HepG2 (cell line): ENCODE measurements around the gene TWIST2. TPM values are rescaled to one million over a fixed set of nuclear protein-coding genes. Genes with fewer than 3 reads are reported as not detected.

ENCODE experiments used
- AKAP8 ChIP-seq: sonication (generic); formaldehyde crosslinking; IDR thresholded peaks from 2 replicates; pipeline ENCODE4 v1.5.1; 2020; ENCODE audit warnings: mild to moderate bottlenecking, missing genetic modification reagents
- ATF7-NPFF ChIP-seq: sonication (generic); formaldehyde crosslinking; IDR thresholded peaks from 2 replicates; pipeline ENCODE4 v1.8.1; 2023; ENCODE audit warnings: mild to moderate bottlenecking, low read depth, missing genetic modification reagents, moderate library complexity
- CAMTA2 ChIP-seq: sonication (generic); formaldehyde crosslinking; IDR thresholded peaks from 2 replicates; pipeline ENCODE4 v1.4.0; 2020; ENCODE audit warnings: mild to moderate bottlenecking, missing genetic modification reagents, borderline replicate concordance
- CHCHD3 ChIP-seq: sonication (generic); formaldehyde crosslinking; IDR thresholded peaks from 2 replicates; pipeline ENCODE4 v1.8.0; 2022; ENCODE audit warnings: mild to moderate bottlenecking, missing genetic modification reagents, moderate library complexity
- GPN1 ChIP-seq: sonication (generic); formaldehyde crosslinking; IDR thresholded peaks from 2 replicates; pipeline ENCODE4 v1.5.1; 2020; ENCODE audit warnings: missing genetic modification reagents, borderline replicate concordance
- HOXA5 ChIP-seq: sonication (generic); formaldehyde crosslinking; IDR thresholded peaks from 2 replicates; pipeline ENCODE4 v1.4.0; 2020; ENCODE audit warnings: missing genetic modification reagents
- KLF6 ChIP-seq: IDR thresholded peaks from 2 replicates; pipeline ENCODE4 v1.8.0; 2016; ENCODE audit warnings: missing biosample characterization, missing genetic modification reagents
- MED8 ChIP-seq: sonication (generic); formaldehyde crosslinking; IDR thresholded peaks from 2 replicates; pipeline ENCODE4 v1.8.1; 2023; ENCODE audit warnings: mild to moderate bottlenecking, missing genetic modification reagents; ENCODE audit not compliant: insufficient replicate concordance
- MXD4 ChIP-seq: IDR thresholded peaks from 2 replicates; pipeline ENCODE4 v1.6.1; 2016; ENCODE audit warnings: mild to moderate bottlenecking, missing biosample characterization, missing genetic modification reagents
- NAIF1 ChIP-seq: sonication (generic); formaldehyde crosslinking; IDR thresholded peaks from 2 replicates; pipeline ENCODE4 v1.5.0; 2020; ENCODE audit warnings: mild to moderate bottlenecking, missing genetic modification reagents, borderline replicate concordance
- PLRG1 ChIP-seq: fragments of 450-650 bp; conservative IDR thresholded peaks from 2 replicates; pipeline ENCODE4 v1.6.1; 2016
- TBX2 ChIP-seq: sonication (generic); formaldehyde crosslinking; IDR thresholded peaks from 2 replicates; pipeline ENCODE4 v1.5.0; 2020; ENCODE audit warnings: missing genetic modification reagents, mild to moderate bottlenecking, borderline replicate concordance
- TCF7L2 ChIP-seq: IDR thresholded peaks from 2 replicates; pipeline ENCODE4 v1.6.1; 2011; ENCODE audit warnings: mild to moderate bottlenecking, low read depth, low read length, moderate library complexity
- ZFX ChIP-seq: sonication (generic); formaldehyde crosslinking; IDR thresholded peaks from 2 replicates; pipeline ENCODE4 v1.4.0; 2020; ENCODE audit warnings: mild to moderate bottlenecking, low read depth, missing genetic modification reagents, moderate library complexity
- ZKSCAN8 ChIP-seq: IDR thresholded peaks from 2 replicates; pipeline ENCODE4 v1.6.1; 2016; ENCODE audit warnings: borderline replicate concordance, missing genetic modification reagents, missing compliant biosample characterization
- ZNF672 ChIP-seq: sonication (generic); formaldehyde crosslinking; IDR thresholded peaks from 2 replicates; pipeline ENCODE4 v1.8.1; 2022; ENCODE audit warnings: missing genetic modification reagents
- ZSCAN22 ChIP-seq: sonication (generic); formaldehyde crosslinking; IDR thresholded peaks from 2 replicates; pipeline ENCODE4 v1.4.0; 2020; ENCODE audit warnings: mild to moderate bottlenecking, missing genetic modification reagents
- ZSCAN30 ChIP-seq: sonication (generic); formaldehyde crosslinking; IDR thresholded peaks from 2 replicates; pipeline ENCODE4 v1.5.0; 2020; ENCODE audit warnings: mild to moderate bottlenecking, missing genetic modification reagents
- polyA plus RNA-seq, 8 experiments: library from polyadenylated mRNA; depleted of rRNA in 3 of 8; stranded (reverse) in 7 of 8; unstranded in 1 of 8; fragments of >200 nt; fragmentation: Illumina TruSeq in 4 of 8; extraction: Trizol in 4 of 8; gene quantifications; 2 replicates each; pipeline versions ENCODE4 v1.2.1 to v1.2.3, GENCODE V29; 2011 to 2016; ENCODE audit warnings: low read depth in 4 of 8, missing spikeins in 1 of 8, mixed read lengths in 1 of 8; ENCODE audit not compliant: insufficient read depth in 1 of 8
- total RNA-seq, 5 experiments: library from RNA; depleted of rRNA; stranded (reverse); fragments of >200 nt; fragmentation: Illumina TruSeq; extraction: Trizol; gene quantifications; 2 replicates each; pipeline ENCODE4 v1.2.3, GENCODE V29; 2016; ENCODE audit warnings: low read depth in 1 of 5
- TF ChIP-seq, protein P1 (sequence below): sonication (generic); formaldehyde crosslinking; IDR thresholded peaks from 2 replicates; pipeline ENCODE4 v1.5.1; 2020; ENCODE audit warnings: missing genetic modification reagents, mild to moderate bottlenecking, borderline replicate concordance
- TF ChIP-seq, protein P2 (sequence below): sonication (generic); formaldehyde crosslinking; IDR thresholded peaks from 2 replicates; pipeline ENCODE4 v1.4.0; 2020; ENCODE audit warnings: missing genetic modification reagents
- TF ChIP-seq, protein P3 (sequence below): sonication (generic); formaldehyde crosslinking; IDR thresholded peaks from 2 replicates; pipeline ENCODE4 v1.5.0; 2020; ENCODE audit warnings: missing genetic modification reagents, mild to moderate bottlenecking, borderline replicate concordance
- TF ChIP-seq, protein P4 (sequence below): sonication (generic); formaldehyde crosslinking; IDR thresholded peaks from 2 replicates; pipeline ENCODE4 v1.4.0; 2020; ENCODE audit warnings: missing genetic modification reagents, mild to moderate bottlenecking, borderline replicate concordance

Gene TWIST2
- total and polyA plus RNA-seq, 2 of the 13 experiments (the other 11 are each of a cell fraction or from before 2014, with no cell fraction given): 0.08 to 0.11 TPM

DNA sequence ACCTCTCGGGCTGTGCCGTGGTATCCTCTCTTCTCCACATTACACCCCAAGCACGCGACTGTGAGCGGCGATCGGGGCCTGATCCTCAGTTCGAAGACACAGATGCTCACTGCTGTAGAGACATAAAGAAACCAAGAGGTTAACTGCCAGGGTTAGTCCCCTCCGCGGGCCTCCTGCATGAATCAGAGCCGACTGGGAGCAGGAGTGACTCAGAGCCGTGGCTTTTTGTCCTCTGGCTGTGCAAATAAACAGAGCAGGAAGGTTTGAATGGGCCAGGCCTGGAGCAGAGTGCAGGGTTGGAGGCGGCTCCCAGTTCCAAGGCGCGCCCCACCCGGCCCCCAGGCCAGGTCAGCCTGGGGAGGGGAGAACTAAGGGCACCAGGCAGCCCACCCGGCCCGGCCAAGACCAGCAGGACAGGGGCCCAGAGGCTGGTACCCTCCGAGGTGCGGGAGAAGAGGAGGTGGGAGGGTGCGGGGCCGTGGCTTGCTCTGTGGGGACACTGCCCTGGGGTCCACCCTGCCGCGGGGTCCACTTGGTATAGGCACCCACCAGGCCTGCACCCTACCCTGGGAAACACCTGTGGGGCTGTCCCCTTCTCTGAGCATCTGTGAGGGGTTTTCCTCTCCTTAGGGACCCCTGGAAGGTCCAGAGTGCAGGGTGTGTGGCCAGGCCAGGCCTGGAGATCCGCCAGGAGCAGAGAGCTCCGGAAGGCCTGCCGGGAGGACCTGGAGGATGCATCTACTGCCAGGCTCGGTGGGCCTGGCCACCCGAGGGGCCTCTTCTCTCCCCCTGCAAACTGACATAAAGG is 16.5 kb downstream of the TWIST2 start (continued):
- TF ChIP-seq ZKSCAN8 (peak; percentile 88; the same call in 1 of the 2 replicates), MXD4 (CRISPR knock-in tag) (no peak; the same call in 1 of the 2 replicates), PLRG1 (no peak), ZSCAN22 (CRISPR knock-in tag) (no peak), ZSCAN30 (CRISPR knock-in tag) (no peak; the same call in 1 of the 2 replicates), KLF6 (CRISPR knock-in tag) (peak; percentile 88), ATF7-NPFF (peak; percentile 36; the same call in 1 of the 2 replicates), HOXA5 (CRISPR knock-in tag) (peak; percentile 85), ZFX (CRISPR knock-in tag) (peak; percentile 99), CAMTA2 (CRISPR knock-in tag) (no peak), TBX2 (peak; percentile 92), CHCHD3 (CRISPR knock-in tag) (0 out of 2 replicates have a peak, but pooled peaks have one; percentile 22), MED8 (CRISPR knock-in tag) (no peak), TCF7L2 (peak; percentile 77; the same call in 1 of the 2 replicates), ZNF672 (no peak), NAIF1 (CRISPR knock-in tag) (peak; percentile 71; the same call in 1 of the 2 replicates), AKAP8 (CRISPR knock-in tag) (no peak; the same call in 1 of the 2 replicates), GPN1 (CRISPR knock-in tag) (no peak)
- TF ChIP-seq, protein P1, sequence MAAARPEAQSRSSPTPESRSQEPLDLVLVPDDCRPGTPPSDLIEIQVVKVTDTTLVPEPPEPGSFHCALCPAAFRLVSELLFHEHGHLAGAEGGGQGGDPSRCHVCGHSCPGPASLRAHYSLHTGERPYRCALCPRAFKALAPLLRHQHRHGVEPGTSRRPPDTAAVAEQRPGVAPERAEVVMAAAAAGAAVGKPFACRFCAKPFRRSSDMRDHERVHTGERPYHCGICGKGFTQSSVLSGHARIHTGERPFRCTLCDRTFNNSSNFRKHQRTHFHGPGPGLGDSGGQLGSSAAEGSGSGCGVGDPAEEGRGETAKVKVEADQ: 0 out of 2 replicates have a peak, but pooled peaks have one; percentile 23
- TF ChIP-seq, protein P2, sequence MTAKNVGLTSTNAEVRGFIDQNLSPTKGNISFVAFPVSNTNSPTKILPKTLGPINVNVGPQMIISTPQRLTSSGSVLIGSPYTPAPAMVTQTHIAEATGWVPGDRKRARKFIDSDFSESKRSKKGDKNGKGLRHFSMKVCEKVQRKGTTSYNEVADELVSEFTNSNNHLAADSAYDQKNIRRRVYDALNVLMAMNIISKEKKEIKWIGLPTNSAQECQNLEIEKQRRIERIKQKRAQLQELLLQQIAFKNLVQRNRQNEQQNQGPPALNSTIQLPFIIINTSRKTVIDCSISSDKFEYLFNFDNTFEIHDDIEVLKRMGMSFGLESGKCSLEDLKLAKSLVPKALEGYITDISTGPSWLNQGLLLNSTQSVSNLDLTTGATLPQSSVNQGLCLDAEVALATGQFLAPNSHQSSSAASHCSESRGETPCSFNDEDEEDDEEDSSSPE (CRISPR knock-in tag): peak; percentile 67; the same call in 1 of the 2 replicates
- TF ChIP-seq, protein P3, sequence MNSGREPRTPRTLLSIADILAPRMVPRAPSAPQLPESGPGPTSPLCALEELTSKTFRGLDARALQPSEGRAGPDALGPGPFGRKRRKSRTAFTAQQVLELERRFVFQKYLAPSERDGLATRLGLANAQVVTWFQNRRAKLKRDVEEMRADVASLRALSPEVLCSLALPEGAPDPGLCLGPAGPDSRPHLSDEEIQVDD: peak; percentile 13; the same call in 1 of the 2 replicates
- TF ChIP-seq, protein P4, sequence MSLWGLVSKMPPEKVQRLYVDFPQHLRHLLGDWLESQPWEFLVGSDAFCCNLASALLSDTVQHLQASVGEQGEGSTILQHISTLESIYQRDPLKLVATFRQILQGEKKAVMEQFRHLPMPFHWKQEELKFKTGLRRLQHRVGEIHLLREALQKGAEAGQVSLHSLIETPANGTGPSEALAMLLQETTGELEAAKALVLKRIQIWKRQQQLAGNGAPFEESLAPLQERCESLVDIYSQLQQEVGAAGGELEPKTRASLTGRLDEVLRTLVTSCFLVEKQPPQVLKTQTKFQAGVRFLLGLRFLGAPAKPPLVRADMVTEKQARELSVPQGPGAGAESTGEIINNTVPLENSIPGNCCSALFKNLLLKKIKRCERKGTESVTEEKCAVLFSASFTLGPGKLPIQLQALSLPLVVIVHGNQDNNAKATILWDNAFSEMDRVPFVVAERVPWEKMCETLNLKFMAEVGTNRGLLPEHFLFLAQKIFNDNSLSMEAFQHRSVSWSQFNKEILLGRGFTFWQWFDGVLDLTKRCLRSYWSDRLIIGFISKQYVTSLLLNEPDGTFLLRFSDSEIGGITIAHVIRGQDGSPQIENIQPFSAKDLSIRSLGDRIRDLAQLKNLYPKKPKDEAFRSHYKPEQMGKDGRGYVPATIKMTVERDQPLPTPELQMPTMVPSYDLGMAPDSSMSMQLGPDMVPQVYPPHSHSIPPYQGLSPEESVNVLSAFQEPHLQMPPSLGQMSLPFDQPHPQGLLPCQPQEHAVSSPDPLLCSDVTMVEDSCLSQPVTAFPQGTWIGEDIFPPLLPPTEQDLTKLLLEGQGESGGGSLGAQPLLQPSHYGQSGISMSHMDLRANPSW (CRISPR knock-in tag): 0 out of 2 replicates have a peak, but pooled peaks have one; percentile 80
